ENCODE measurements around the gene NBR1. TPM values are rescaled to one million over a fixed set of nuclear protein-coding genes. Genes with fewer than 3 reads are reported as not detected.

The NBR1 gene
- polyA plus RNA-seq, 3 donors, result 40.4 to 88.5 (median 64.0) TPM

DNA sequence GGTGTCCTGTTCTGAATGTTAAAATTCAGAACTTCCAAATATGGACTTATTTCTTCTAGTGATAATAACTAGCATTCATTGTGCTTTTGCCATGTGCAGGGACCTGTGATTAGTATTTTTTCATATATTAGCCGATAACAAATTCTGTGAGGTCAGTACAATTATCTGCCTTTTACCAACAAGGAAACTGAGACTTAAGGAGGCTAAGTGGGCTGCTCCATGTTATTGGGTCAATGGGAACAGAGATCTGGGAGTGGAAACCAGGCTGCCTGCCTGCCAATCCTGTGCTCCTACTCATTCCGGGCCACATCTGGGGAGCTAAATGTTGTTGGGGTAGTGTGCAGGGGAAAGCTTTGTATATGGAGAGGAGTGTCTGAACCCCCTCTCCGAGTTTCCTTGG, 44.3 kb downstream of the NBR1 start:
- no peak overlapping the region for H2AFZ ChIP-seq (ENCODE audit: insufficient read depth, low read depth, low read length, poor library complexity, severe bottlenecking)
- H3K79me2 ChIP-seq (ENCODE audit: insufficient read depth, low read length), result peaks cover 19% of the 10 kb centered on the region
- peaks cover 35% of the 10 kb centered on the region for H3K4me1 Mint-ChIP-seq
- peaks cover 0 to 2% (median 0%) of the 10 kb centered on the region in 7 donors for H3K9me3 Mint-ChIP-seq
- H4K20me1 ChIP-seq (ENCODE audit: insufficient read depth, low read length), result peaks cover 70% of the 10 kb centered on the region
- peaks cover 51 to 66% of the 10 kb centered on the region in 2 donors for H3K36me3 Mint-ChIP-seq
- no peaks in the 10 kb centered on the region for H3K9me3 ChIP-seq (replicated peaks in 1 of 2; ENCODE audit: control insufficient read depth in 1 of 2, insufficient read depth in 1 of 2, low read length in 2 of 2)
- intact Hi-C loops (cut with micrococcal nuclease), result no loop called here
- no peak overlapping the region for H3K9ac ChIP-seq (ENCODE audit: insufficient read depth, low read length, poor library complexity, severe bottlenecking)
- H3K4me3 Mint-ChIP-seq, result no peak overlapping the region
- H3K27ac Mint-ChIP-seq, result peak overlapping the region in 1 of 7 donors; percentile 61
- peaks cover 29 to 31% of the 10 kb centered on the region in 2 donors for H3K4me1 ChIP-seq (ENCODE audit: control insufficient read depth in 1 of 2, insufficient read depth in 2 of 2, low read length in 2 of 2)
- peaks cover 0 to 1% (median 0%) of the 10 kb centered on the region in 3 donors for H3K27me3 Mint-ChIP-seq (ENCODE audit: low read depth in 3 of 3)
- no peak overlapping the region for H3K4me3 ChIP-seq (replicated peaks in 1 of 3; ENCODE audit: low read depth in 2 of 3, low read length in 3 of 3)
- H3K36me3 ChIP-seq (replicated peaks in 1 of 2; ENCODE audit: control insufficient read depth in 1 of 2, insufficient read depth in 2 of 2, low read length in 2 of 2), result peaks cover 53 to 71% of the 10 kb centered on the region in 2 donors
- no peak overlapping the region for H3K4me2 ChIP-seq (replicated peaks; ENCODE audit: extremely low read depth, low read length, poor library complexity, severe bottlenecking)
- WGBS (ENCODE audit: insufficient coverage), result no CpG with 5 or more reads among the region's 3 CpGs
- H3K27ac ChIP-seq (ENCODE audit: low read depth in 1 of 2, low read length in 2 of 2), result no peak overlapping the region
- TF ChIP-seq, protein P1, sequence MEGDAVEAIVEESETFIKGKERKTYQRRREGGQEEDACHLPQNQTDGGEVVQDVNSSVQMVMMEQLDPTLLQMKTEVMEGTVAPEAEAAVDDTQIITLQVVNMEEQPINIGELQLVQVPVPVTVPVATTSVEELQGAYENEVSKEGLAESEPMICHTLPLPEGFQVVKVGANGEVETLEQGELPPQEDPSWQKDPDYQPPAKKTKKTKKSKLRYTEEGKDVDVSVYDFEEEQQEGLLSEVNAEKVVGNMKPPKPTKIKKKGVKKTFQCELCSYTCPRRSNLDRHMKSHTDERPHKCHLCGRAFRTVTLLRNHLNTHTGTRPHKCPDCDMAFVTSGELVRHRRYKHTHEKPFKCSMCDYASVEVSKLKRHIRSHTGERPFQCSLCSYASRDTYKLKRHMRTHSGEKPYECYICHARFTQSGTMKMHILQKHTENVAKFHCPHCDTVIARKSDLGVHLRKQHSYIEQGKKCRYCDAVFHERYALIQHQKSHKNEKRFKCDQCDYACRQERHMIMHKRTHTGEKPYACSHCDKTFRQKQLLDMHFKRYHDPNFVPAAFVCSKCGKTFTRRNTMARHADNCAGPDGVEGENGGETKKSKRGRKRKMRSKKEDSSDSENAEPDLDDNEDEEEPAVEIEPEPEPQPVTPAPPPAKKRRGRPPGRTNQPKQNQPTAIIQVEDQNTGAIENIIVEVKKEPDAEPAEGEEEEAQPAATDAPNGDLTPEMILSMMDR (IDR thresholded peaks at IDR 0.05), result no peak
- H3K27me3 ChIP-seq (ENCODE audit: control insufficient read depth in 2 of 2, insufficient read depth in 2 of 2, low read length in 2 of 2), result no peaks in the 10 kb centered on the region
- DNase-seq, result no peak

DNA sequence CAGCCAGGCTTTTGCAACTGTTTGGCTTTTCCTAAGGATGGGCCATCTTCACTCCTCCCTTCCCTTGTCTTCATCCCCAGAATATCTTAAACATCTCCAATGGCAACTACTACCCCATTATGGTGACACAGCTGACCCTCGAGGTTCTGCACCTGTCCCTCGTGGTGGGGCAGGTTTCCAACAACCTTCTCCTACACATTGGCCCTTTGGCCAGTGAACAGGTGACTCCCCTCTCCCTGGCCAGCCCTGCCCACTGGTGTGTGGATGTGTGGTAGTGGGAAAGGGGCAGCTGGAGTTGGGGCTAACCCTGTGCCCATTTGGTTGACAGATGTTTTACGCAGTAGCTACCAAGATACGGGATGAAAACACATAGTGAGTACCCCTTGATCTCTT, 45.4 kb downstream of the NBR1 start:
- WGBS (ENCODE audit: insufficient coverage), result no CpG with 5 or more reads among the region's 4 CpGs
- Mint-ChIP-seq H3K4me3 (no peak overlapping the region), H3K4me1 (peaks cover 25% of the 10 kb centered on the region), H3K27ac (peak overlapping the region in 1 of 7 donors; percentile 11), H3K9me3 (peaks cover 0 to 2% (median 0%) of the 10 kb centered on the region in 7 donors), H3K27me3 (ENCODE audit: low read depth in 3 of 3) (peaks cover 0 to 1% (median 0%) of the 10 kb centered on the region in 3 donors), H3K36me3 (peaks cover 58 to 72% of the 10 kb centered on the region in 2 donors)
- Histone ChIP-seq H2AFZ (ENCODE audit: insufficient read depth, low read depth, low read length, poor library complexity, severe bottlenecking) (no peak overlapping the region), H3K4me2 (replicated peaks; ENCODE audit: extremely low read depth, low read length, poor library complexity, severe bottlenecking) (no peak overlapping the region), H3K9ac (ENCODE audit: insufficient read depth, low read length, poor library complexity, severe bottlenecking) (no peak overlapping the region), H3K36me3 (replicated peaks in 1 of 2; ENCODE audit: control insufficient read depth in 1 of 2, insufficient read depth in 2 of 2, low read length in 2 of 2) (peaks cover 62 to 78% of the 10 kb centered on the region in 2 donors), H3K9me3 (replicated peaks in 1 of 2; ENCODE audit: control insufficient read depth in 1 of 2, insufficient read depth in 1 of 2, low read length in 2 of 2) (no peaks in the 10 kb centered on the region), H3K4me1 (ENCODE audit: control insufficient read depth in 1 of 2, insufficient read depth in 2 of 2, low read length in 2 of 2) (peaks cover 19 to 21% of the 10 kb centered on the region in 2 donors), H3K27me3 (ENCODE audit: control insufficient read depth in 2 of 2, insufficient read depth in 2 of 2, low read length in 2 of 2) (no peaks in the 10 kb centered on the region), H3K79me2 (ENCODE audit: insufficient read depth, low read length) (peaks cover 19% of the 10 kb centered on the region), H3K4me3 (replicated peaks in 1 of 3; ENCODE audit: low read depth in 2 of 3, low read length in 3 of 3) (no peak overlapping the region), H4K20me1 (ENCODE audit: insufficient read depth, low read length) (peaks cover 80% of the 10 kb centered on the region), H3K27ac (ENCODE audit: low read depth in 1 of 2, low read length in 2 of 2) (no peak overlapping the region)
- TF ChIP-seq, protein P1 (IDR thresholded peaks at IDR 0.05), result no peak
- no peak for DNase-seq
- intact Hi-C loops (cut with micrococcal nuclease), result no loop called here

All from CD14-positive monocyte (primary cell).